GM12864 (cell line): Measurements from ENCODE around the gene LPCAT1.
A peak's percentile ranks its signal among the peaks of the same experiment; 100 is the strongest.
"Not testable (repeated sequence)": the region's sequence is repeated elsewhere in the genome, so short reads cannot be mapped to it uniquely, and the experiment has no call there.

ENCODE experiments used
- DNase-seq: peaks from one replicate; pipeline ENCODE4 v3.0.0-alpha.2; 2011; ENCODE audit warnings: low read depth
- H3K4me3 ChIP-seq: 2 replicates; pipeline ENCODE4 v1.5.1; 2011; ENCODE audit warnings: mild to moderate bottlenecking, low read depth, low read length, control low read depth
- CTCF ChIP-seq: IDR thresholded peaks from 2 replicates; pipeline ENCODE4 v1.5.1; 2011; ENCODE audit warnings: low read depth, mild to moderate bottlenecking, moderate library complexity, low read length, control low read depth, inconsistent platforms; ENCODE audit errors: missing control alignments

LPCAT1 gene

GRCh38 chr5:1542781-1543180, 19.0 kb upstream of the LPCAT1 start:
- no peak overlapping the region for H3K4me3 ChIP-seq
- no peak for DNase-seq
- TF ChIP-seq CTCF = no peak

- DNase-seq = no peak
- no peak for TF ChIP-seq CTCF
Observed at GRCh38 chr5:1541702-1542400, 18.1 kb upstream of the LPCAT1 start.

GRCh38 chr5:1540831-1541701, 17.3 kb upstream of the LPCAT1 start:
- no peak for TF ChIP-seq CTCF
- no peak for DNase-seq
- H3K4me3 ChIP-seq = no peak overlapping the region

More at GRCh38 chr5:1541702-1542400, 18.1 kb upstream of the LPCAT1 start:
- no peak overlapping the region for H3K4me3 ChIP-seq

GRCh38 chr5:1540166-1540565, 16.4 kb upstream of the LPCAT1 start:
- DNase-seq = no peak
- peak; percentile 30 for TF ChIP-seq CTCF
- H3K4me3 ChIP-seq = no peak overlapping the region

- H3K4me3 ChIP-seq, DNase-seq: not testable (repeated sequence)
Observed at GRCh38 chr5:1539393-1540161, 15.8 kb upstream of the LPCAT1 start.

- no peak for TF ChIP-seq CTCF
- no peak for DNase-seq
Observed at GRCh38 chr5:1538741-1539392, 15.1 kb upstream of the LPCAT1 start.

More at GRCh38 chr5:1538741-1539392, 15.1 kb upstream of the LPCAT1 start:
- H3K4me3 ChIP-seq = no peak overlapping the region
